SK-N-SH (cell line): ENCODE measurements around the gene FCMR. TPM values are rescaled to one million over a fixed set of nuclear protein-coding genes. Genes with fewer than 3 reads are reported as not detected.

Experiments used
- CTCF ChIA-PET: fragments of 300-600, 350-600 bp; formaldehyde crosslinking; extraction: SDS; loops from one replicate; lab custom pipeline; 2021; lab: Yijun Ruan, JAX
- POLR2A ChIA-PET: fragments of 350-600 bp; sonication (Branson Sonifier 250); formaldehyde crosslinking; extraction: SDS; loops from one replicate; lab custom pipeline; 2020; ENCODE audit warnings: antibody characterized with exemption, inconsistent platforms; lab: Yijun Ruan, JAX
- DNase-seq: peaks from one replicate; pipeline ENCODE4 v3.0.0; 2012
- H2AFZ ChIP-seq: fragments of 200-600 bp; sonication (generic); 2 replicates; pipeline ENCODE4 v1.8.1; 2016; ENCODE audit warnings: antibody characterized with exemption, mild to moderate bottlenecking, low read depth
- H3F3A ChIP-seq: fragments of 200-600 bp; sonication (generic); replicated peaks from 2 replicates; pipeline ENCODE3; 2016; ENCODE audit warnings: antibody characterized with exemption, mild to moderate bottlenecking; ENCODE audit not compliant: insufficient read depth
- H3K27ac ChIP-seq, 2 experiments: fragments of 200-500 bp in 1 of 2; fragments of 200-600 bp in 1 of 2; sonication (Bioruptor generic) in 1 of 2; sonication (generic), shearing (Covaris generic) in 1 of 2; 2 replicates each; pipeline versions ENCODE4 v1.5.1 to v1.6.1; 2014 to 2016; ENCODE audit warnings: low read depth in 2 of 2, inconsistent platforms in 1 of 2, low read length in 1 of 2, mild to moderate bottlenecking in 1 of 2, mixed read lengths in 1 of 2
- H3K27me3 ChIP-seq: fragments of 200-600 bp; sonication (generic), shearing (Covaris generic); 2 replicates; pipeline ENCODE4 v1.6.1; 2016; ENCODE audit warnings: mixed run types; ENCODE audit not compliant: insufficient read depth
- H3K36me3 ChIP-seq, 2 experiments: fragments of 200-500 bp in 1 of 2; fragments of 200-600 bp in 1 of 2; sonication (Bioruptor generic) in 1 of 2; sonication (generic) in 1 of 2; replicated peaks in 1 of 2; 2 replicates each; pipeline versions ENCODE3 to v1.5.1; 2014 to 2016; ENCODE audit warnings: low read length in 1 of 2, mild to moderate bottlenecking in 1 of 2; ENCODE audit not compliant: insufficient read depth in 2 of 2, control insufficient read depth in 1 of 2
- H3K4me1 ChIP-seq, 2 experiments: fragments of 200-500 bp in 1 of 2; fragments of 200-600 bp in 1 of 2; sonication (Bioruptor generic) in 1 of 2; sonication (generic), shearing (Covaris generic) in 1 of 2; 2 replicates each; pipeline versions ENCODE4 v1.5.1 to v1.6.1; 2014 to 2016; ENCODE audit warnings: low read depth in 1 of 2, low read length in 1 of 2, mixed run types in 1 of 2; ENCODE audit not compliant: insufficient read depth in 2 of 2, control insufficient read depth in 1 of 2
- H3K4me2 ChIP-seq: fragments of 200-600 bp; sonication (generic), shearing (Covaris generic); 2 replicates; pipeline ENCODE4 v1.6.1; 2017; ENCODE audit warnings: mixed run types
- H3K4me3 ChIP-seq, 2 experiments: fragments of 200-500 bp in 1 of 2; fragments of 200-600 bp in 1 of 2; sonication (Bioruptor generic) in 1 of 2; sonication (generic), shearing (Covaris generic) in 1 of 2; 2 replicates each; pipeline versions ENCODE4 v1.5.1 to v1.8.1; 2014 to 2016; ENCODE audit warnings: low read depth in 2 of 2, inconsistent platforms in 1 of 2, low read length in 1 of 2, mild to moderate bottlenecking in 1 of 2, mixed read lengths in 1 of 2, moderate library complexity in 1 of 2
- H3K79me2 ChIP-seq: fragments of 200-600 bp; sonication (generic); 2 replicates; pipeline ENCODE4 v1.8.1; 2017; ENCODE audit warnings: mild to moderate bottlenecking; ENCODE audit not compliant: insufficient read depth
- H3K9ac ChIP-seq: fragments of 200-600 bp; sonication (generic); 2 replicates; pipeline ENCODE4 v1.6.1; 2017; ENCODE audit warnings: mixed run types
- H3K9me2 ChIP-seq: fragments of 200-600 bp; sonication (generic); 2 replicates; pipeline ENCODE4 v1.6.1; 2017; ENCODE audit warnings: mixed run types
- H3K9me3 ChIP-seq: fragments of 200-600 bp; sonication (generic); 2 replicates; pipeline ENCODE4 v1.6.1; 2017; ENCODE audit warnings: mixed run types, mild to moderate bottlenecking, moderate library complexity
- H4K20me1 ChIP-seq: fragments of 200-600 bp; sonication (generic); 2 replicates; pipeline ENCODE4 v1.6.1; 2017; ENCODE audit warnings: mild to moderate bottlenecking, mixed run types; ENCODE audit not compliant: insufficient read depth
- EP300 ChIP-seq, 2 experiments: IDR thresholded peaks; 2 replicates each; pipeline versions ENCODE4 v1.4.0 to v1.6.1; 2012; ENCODE audit warnings: borderline replicate concordance in 1 of 2, low read depth in 1 of 2, low read length in 1 of 2
- EZH2phosphoT487 ChIP-seq: fragments of 200-600 bp; sonication (generic); IDR thresholded peaks from 2 replicates; pipeline ENCODE4 v1.6.1; 2017; ENCODE audit warnings: low read depth, mixed run types, mild to moderate bottlenecking, antibody characterized with exemption, moderate library complexity, borderline replicate concordance
- FOXM1 ChIP-seq: IDR thresholded peaks from 2 replicates; pipeline ENCODE4 v1.4.0; 2012; ENCODE audit warnings: low read depth, mild to moderate bottlenecking
- GABPA ChIP-seq: IDR thresholded peaks from 2 replicates; pipeline ENCODE4 v1.4.0; 2012; ENCODE audit warnings: low read depth, mild to moderate bottlenecking
- GATA2 ChIP-seq: sonication (generic); formaldehyde crosslinking; IDR thresholded peaks from 2 replicates; pipeline ENCODE4 v1.5.0; 2020; ENCODE audit warnings: mild to moderate bottlenecking, missing genetic modification reagents
- NRF1 ChIP-seq: IDR thresholded peaks from 2 replicates; pipeline ENCODE4 v1.6.1; 2012; ENCODE audit warnings: low read depth, mild to moderate bottlenecking, low read length
- RAD21 ChIP-seq: IDR thresholded peaks from 2 replicates; pipeline ENCODE4 v1.6.1; 2012; ENCODE audit warnings: mild to moderate bottlenecking, low read length
- RCOR1 ChIP-seq: fragments of 150-350 bp; IDR thresholded peaks from 2 replicates; pipeline ENCODE4 v1.6.1; 2017; ENCODE audit warnings: antibody characterized with exemption, low read length
- RXRA ChIP-seq: IDR thresholded peaks from 2 replicates; pipeline ENCODE4 v1.4.0; 2012; ENCODE audit warnings: low read depth, mild to moderate bottlenecking, borderline replicate concordance
- SIN3A ChIP-seq: IDR thresholded peaks from 2 replicates; pipeline ENCODE4 v1.6.1; 2012; ENCODE audit warnings: low read depth, mild to moderate bottlenecking, low read length, moderate library complexity, borderline replicate concordance
- TAF1 ChIP-seq: IDR thresholded peaks from 2 replicates; pipeline ENCODE4 v1.6.1; 2012; ENCODE audit warnings: low read depth, mild to moderate bottlenecking, low read length, moderate library complexity, borderline replicate concordance
- TCF12 ChIP-seq: IDR thresholded peaks from 2 replicates; pipeline ENCODE4 v1.4.0; 2012
- WGBS: methylation state at CpG from one replicate; pipeline ENCODE4 v1.1.6; 2017; ENCODE audit warnings: low lambda C conversion rate; 5-methylcytosine and 5-hydroxymethylcytosine counted together
- polyA plus RNA-seq, 3 experiments: library from polyadenylated mRNA; depleted of rRNA; stranded (reverse); fragments of >200 nt; gene quantifications; 2 replicates each; pipeline ENCODE4 v1.2.3, GENCODE V29; 2012
- TF ChIP-seq, protein P1 (sequence below): IDR thresholded peaks from 2 replicates; pipeline ENCODE4 v1.6.1; 2012; ENCODE audit warnings: mild to moderate bottlenecking, low read depth, low read length, moderate library complexity
- TF ChIP-seq, protein P2 (sequence below): fragments of 200-600 bp; sonication (generic); IDR thresholded peaks from 2 replicates; pipeline ENCODE4 v1.6.1; 2017; ENCODE audit warnings: antibody characterized with exemption, mild to moderate bottlenecking, moderate library complexity
- TF ChIP-seq, protein P3 (sequence below): fragments of 150-350 bp; IDR thresholded peaks from 2 replicates; pipeline ENCODE4 v1.6.1; 2017; ENCODE audit warnings: antibody characterized with exemption, low read length, low read depth, borderline replicate concordance
- TF ChIP-seq, protein P4 (sequence below): IDR thresholded peaks from 2 replicates; pipeline ENCODE4 v1.4.0; 2012; ENCODE audit warnings: low read depth, borderline replicate concordance
- TF ChIP-seq, protein P5 (sequence below): IDR thresholded peaks from 2 replicates; pipeline ENCODE4 v1.4.0; 2012; ENCODE audit warnings: low read depth, borderline replicate concordance

Gene FCMR
- polyA plus RNA-seq, 1 of the 3 experiments (the other 2 are of a cell fraction), result 0.15 TPM

DNA sequence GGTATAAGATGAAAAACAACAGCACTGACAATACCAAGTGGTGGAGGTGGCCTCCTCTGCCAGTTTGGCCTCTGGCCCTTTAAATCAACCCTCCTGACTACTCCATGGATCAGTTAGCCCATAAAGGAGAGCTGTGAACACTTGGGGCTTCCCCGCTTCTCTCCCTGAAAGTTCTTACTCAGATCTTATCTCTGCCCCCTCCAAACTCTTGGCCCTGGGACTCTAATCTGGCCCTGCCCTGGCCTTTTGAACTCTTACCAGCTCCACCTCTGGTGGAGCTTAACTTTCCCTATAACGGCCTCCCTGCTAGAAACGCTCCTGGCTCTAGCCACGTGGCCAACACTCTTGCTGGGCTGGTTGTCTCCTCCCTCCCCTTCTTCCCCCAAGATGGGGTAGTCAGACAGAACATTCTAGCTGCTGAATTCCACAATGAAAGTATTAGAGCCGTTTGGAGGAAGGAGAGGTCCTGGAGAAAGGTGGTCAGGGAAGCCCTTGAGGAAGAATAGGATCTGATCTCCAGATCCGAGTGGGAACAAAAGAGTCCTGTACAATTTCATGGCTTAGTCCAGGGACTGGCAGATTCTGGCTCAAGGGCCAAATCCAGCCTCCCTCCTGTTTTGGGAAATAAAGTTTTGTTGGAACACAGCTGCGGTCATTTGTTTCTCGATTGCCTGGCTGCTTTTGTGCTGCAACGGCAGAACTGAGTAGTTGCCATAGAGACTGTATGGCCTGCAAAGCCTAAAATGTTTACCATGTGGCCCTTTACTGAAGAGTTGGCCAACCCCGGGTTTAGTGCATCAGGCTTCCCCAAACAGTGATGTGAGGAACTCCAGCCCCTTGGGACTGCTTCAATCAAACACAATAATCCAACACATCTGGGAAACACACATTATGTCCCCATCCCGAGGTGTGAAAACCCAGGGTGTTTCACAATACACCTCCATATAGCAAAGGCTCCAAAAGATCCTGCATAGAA, 34.0 kb upstream of the FCMR start:
- TF ChIP-seq, protein P1, sequence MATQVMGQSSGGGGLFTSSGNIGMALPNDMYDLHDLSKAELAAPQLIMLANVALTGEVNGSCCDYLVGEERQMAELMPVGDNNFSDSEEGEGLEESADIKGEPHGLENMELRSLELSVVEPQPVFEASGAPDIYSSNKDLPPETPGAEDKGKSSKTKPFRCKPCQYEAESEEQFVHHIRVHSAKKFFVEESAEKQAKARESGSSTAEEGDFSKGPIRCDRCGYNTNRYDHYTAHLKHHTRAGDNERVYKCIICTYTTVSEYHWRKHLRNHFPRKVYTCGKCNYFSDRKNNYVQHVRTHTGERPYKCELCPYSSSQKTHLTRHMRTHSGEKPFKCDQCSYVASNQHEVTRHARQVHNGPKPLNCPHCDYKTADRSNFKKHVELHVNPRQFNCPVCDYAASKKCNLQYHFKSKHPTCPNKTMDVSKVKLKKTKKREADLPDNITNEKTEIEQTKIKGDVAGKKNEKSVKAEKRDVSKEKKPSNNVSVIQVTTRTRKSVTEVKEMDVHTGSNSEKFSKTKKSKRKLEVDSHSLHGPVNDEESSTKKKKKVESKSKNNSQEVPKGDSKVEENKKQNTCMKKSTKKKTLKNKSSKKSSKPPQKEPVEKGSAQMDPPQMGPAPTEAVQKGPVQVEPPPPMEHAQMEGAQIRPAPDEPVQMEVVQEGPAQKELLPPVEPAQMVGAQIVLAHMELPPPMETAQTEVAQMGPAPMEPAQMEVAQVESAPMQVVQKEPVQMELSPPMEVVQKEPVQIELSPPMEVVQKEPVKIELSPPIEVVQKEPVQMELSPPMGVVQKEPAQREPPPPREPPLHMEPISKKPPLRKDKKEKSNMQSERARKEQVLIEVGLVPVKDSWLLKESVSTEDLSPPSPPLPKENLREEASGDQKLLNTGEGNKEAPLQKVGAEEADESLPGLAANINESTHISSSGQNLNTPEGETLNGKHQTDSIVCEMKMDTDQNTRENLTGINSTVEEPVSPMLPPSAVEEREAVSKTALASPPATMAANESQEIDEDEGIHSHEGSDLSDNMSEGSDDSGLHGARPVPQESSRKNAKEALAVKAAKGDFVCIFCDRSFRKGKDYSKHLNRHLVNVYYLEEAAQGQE, result no peak
- TF ChIP-seq RCOR1 (no peak), EZH2phosphoT487 (no peak), RXRA (no peak), RAD21 (no peak), FOXM1 (no peak), GABPA (no peak), TCF12 (no peak), NRF1 (no peak), EP300 (IDR thresholded peaks at IDR 0.05; ENCODE audit: borderline replicate concordance in 1 of 2, low read depth in 1 of 2, low read length in 1 of 2) (no peak), SIN3A (no peak), TAF1 (no peak), GATA2 (CRISPR knock-in tag) (no peak)
- TF ChIP-seq, protein P2, sequence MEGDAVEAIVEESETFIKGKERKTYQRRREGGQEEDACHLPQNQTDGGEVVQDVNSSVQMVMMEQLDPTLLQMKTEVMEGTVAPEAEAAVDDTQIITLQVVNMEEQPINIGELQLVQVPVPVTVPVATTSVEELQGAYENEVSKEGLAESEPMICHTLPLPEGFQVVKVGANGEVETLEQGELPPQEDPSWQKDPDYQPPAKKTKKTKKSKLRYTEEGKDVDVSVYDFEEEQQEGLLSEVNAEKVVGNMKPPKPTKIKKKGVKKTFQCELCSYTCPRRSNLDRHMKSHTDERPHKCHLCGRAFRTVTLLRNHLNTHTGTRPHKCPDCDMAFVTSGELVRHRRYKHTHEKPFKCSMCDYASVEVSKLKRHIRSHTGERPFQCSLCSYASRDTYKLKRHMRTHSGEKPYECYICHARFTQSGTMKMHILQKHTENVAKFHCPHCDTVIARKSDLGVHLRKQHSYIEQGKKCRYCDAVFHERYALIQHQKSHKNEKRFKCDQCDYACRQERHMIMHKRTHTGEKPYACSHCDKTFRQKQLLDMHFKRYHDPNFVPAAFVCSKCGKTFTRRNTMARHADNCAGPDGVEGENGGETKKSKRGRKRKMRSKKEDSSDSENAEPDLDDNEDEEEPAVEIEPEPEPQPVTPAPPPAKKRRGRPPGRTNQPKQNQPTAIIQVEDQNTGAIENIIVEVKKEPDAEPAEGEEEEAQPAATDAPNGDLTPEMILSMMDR, result no peak
- TF ChIP-seq, protein P3, sequence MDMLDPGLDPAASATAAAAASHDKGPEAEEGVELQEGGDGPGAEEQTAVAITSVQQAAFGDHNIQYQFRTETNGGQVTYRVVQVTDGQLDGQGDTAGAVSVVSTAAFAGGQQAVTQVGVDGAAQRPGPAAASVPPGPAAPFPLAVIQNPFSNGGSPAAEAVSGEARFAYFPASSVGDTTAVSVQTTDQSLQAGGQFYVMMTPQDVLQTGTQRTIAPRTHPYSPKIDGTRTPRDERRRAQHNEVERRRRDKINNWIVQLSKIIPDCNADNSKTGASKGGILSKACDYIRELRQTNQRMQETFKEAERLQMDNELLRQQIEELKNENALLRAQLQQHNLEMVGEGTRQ, result no peak
- TF ChIP-seq, protein P4, sequence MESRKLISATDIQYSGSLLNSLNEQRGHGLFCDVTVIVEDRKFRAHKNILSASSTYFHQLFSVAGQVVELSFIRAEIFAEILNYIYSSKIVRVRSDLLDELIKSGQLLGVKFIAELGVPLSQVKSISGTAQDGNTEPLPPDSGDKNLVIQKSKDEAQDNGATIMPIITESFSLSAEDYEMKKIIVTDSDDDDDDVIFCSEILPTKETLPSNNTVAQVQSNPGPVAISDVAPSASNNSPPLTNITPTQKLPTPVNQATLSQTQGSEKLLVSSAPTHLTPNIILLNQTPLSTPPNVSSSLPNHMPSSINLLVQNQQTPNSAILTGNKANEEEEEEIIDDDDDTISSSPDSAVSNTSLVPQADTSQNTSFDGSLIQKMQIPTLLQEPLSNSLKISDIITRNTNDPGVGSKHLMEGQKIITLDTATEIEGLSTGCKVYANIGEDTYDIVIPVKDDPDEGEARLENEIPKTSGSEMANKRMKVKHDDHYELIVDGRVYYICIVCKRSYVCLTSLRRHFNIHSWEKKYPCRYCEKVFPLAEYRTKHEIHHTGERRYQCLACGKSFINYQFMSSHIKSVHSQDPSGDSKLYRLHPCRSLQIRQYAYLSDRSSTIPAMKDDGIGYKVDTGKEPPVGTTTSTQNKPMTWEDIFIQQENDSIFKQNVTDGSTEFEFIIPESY, result no peak
- TF ChIP-seq, protein P5, sequence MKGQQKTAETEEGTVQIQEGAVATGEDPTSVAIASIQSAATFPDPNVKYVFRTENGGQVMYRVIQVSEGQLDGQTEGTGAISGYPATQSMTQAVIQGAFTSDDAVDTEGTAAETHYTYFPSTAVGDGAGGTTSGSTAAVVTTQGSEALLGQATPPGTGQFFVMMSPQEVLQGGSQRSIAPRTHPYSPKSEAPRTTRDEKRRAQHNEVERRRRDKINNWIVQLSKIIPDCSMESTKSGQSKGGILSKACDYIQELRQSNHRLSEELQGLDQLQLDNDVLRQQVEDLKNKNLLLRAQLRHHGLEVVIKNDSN, result no peak
- Histone ChIP-seq H3K9me2 (no peaks in the 10 kb centered on the region), H3K27me3 (peaks cover 27% of the 10 kb centered on the region; the same call in 1 of the 2 replicates), H3K9ac (no peak overlapping the region), H2AFZ (no peak overlapping the region), H4K20me1 (no peaks in the 10 kb centered on the region), H3K4me2 (no peak overlapping the region), H3K27ac (no peak overlapping the region), H3K79me2 (no peaks in the 10 kb centered on the region), H3K4me3 (no peak overlapping the region), H3K9me3 (no peaks in the 10 kb centered on the region), H3F3A (no peaks in the 10 kb centered on the region), H3K4me1 (no peaks in the 10 kb centered on the region), H3K36me3 (no peaks in the 10 kb centered on the region)
- ChIA-PET CTCF (interaction anchor here (0.7 to 1.5 kb wide), 4 partner anchors 27 to 816 kb away, joined by 3 read pairs; no protein-coding TSS in a partner anchor), POLR2A (no interaction called here)
- no peak for DNase-seq
- 44% methylated on average over 10 of the region's 11 CpGs for WGBS
